HEK293T (cell line): ENCODE data around the gene PHF1.

Source experiments
- CTCF ChIA-PET: fragments of 350-600 bp; formaldehyde crosslinking; extraction: SDS; loops from one replicate; lab custom pipeline; 2021; ENCODE audit warnings: antibody characterized with exemption, inconsistent platforms; lab: Yijun Ruan, JAX
- POLR2A ChIA-PET: fragments of 350-600 bp; formaldehyde crosslinking; extraction: SDS; loops from one replicate; lab custom pipeline; 2020; ENCODE audit warnings: antibody characterized with exemption, inconsistent platforms; lab: Yijun Ruan, JAX
- DNase-seq: peaks from one replicate; pipeline ENCODE4 v3.0.0; 2012; ENCODE audit warnings: mixed read lengths; ENCODE audit errors: extremely low spot score
- ARNT ChIP-seq: fragments of 450-650 bp; IDR thresholded peaks from 2 replicates; pipeline ENCODE4 v1.6.1; 2017; ENCODE audit warnings: mild to moderate bottlenecking
- BHLHE40 ChIP-seq: fragments of 450-650 bp; IDR thresholded peaks from 2 replicates; pipeline ENCODE4 v1.6.1; 2016; ENCODE audit warnings: mild to moderate bottlenecking, moderate library complexity, borderline replicate concordance
- CTBP1 ChIP-seq: fragments of 450-650 bp; IDR thresholded peaks from 2 replicates; pipeline ENCODE4 v1.6.1; 2016; ENCODE audit warnings: borderline replicate concordance
- ELF4 ChIP-seq: fragments of 450-650 bp; IDR thresholded peaks from 2 replicates; pipeline ENCODE4 v1.6.1; 2017; ENCODE audit warnings: antibody characterized with exemption
- FOXA1 ChIP-seq: fragments of 450-650 bp; IDR thresholded peaks from 2 replicates; pipeline ENCODE4 v1.6.1; 2016; ENCODE audit warnings: mild to moderate bottlenecking
- FOXK2 ChIP-seq: fragments of 450-650 bp; IDR thresholded peaks from 2 replicates; pipeline ENCODE4 v1.6.1; 2016; ENCODE audit warnings: mild to moderate bottlenecking
- FOXM1 ChIP-seq: fragments of 450-650 bp; IDR thresholded peaks from 2 replicates; pipeline ENCODE4 v1.6.1; 2017; ENCODE audit warnings: mild to moderate bottlenecking, borderline replicate concordance
- HDGF ChIP-seq: fragments of 450-650 bp; IDR thresholded peaks from 2 replicates; pipeline ENCODE4 v1.6.1; 2017; ENCODE audit warnings: antibody characterized with exemption, borderline replicate concordance
- L3MBTL2 ChIP-seq: fragments of 450-650 bp; conservative IDR thresholded peaks from 2 replicates; pipeline ENCODE4 v1.6.1; 2016; ENCODE audit warnings: mild to moderate bottlenecking
- LEF1 ChIP-seq: fragments of 450-650 bp; IDR thresholded peaks from 2 replicates; pipeline ENCODE4 v1.6.1; 2017; ENCODE audit warnings: mild to moderate bottlenecking, borderline replicate concordance
- NFRKB ChIP-seq: fragments of 450-650 bp; IDR thresholded peaks from 2 replicates; pipeline ENCODE4 v1.6.1; 2016; ENCODE audit warnings: mild to moderate bottlenecking, moderate library complexity
- SP1 ChIP-seq: fragments of 450-650 bp; IDR thresholded peaks from 2 replicates; pipeline ENCODE4 v1.6.1; 2017
- SUZ12 ChIP-seq: fragments of 450-650 bp; IDR thresholded peaks from 2 replicates; pipeline ENCODE4 v1.6.1; 2016; ENCODE audit warnings: mild to moderate bottlenecking
- TARDBP ChIP-seq: fragments of 450-650 bp; IDR thresholded peaks from 2 replicates; pipeline ENCODE4 v1.6.1; 2016
- ZNF384 ChIP-seq: fragments of 450-650 bp; IDR thresholded peaks from 2 replicates; pipeline ENCODE4 v1.6.1; 2016
- TF ChIP-seq, protein P1 (sequence below): fragments of 450-650 bp; IDR thresholded peaks from 2 replicates; pipeline ENCODE4 v1.6.1; 2016

Gene PHF1

DNA sequence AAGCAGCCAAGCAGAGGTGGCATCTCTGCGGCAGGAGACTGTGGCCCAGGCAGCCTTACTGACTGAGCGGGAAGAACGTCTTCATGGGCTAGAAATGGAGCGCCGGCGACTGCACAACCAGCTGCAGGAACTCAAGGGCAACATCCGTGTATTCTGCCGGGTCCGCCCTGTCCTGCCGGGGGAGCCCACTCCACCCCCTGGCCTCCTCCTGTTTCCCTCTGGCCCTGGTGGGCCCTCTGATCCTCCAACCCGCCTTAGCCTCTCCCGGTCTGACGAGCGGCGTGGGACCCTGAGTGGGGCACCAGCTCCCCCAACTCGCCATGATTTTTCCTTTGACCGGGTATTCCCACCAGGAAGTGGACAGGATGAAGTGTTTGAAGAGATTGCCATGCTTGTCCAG, 5.9 kb upstream of the PHF1 start:
- POLR2A ChIA-PET = no interaction called here
- CTCF ChIA-PET = no interaction called here
- no peak for TF ChIP-seq L3MBTL2
- TF ChIP-seq ZNF384 = no peak
- no peak for TF ChIP-seq ELF4
- no peak for TF ChIP-seq TARDBP
- no peak for TF ChIP-seq SUZ12
- no peak for TF ChIP-seq SP1
- TF ChIP-seq FOXK2 = no peak
- TF ChIP-seq ARNT = no peak
- no peak for TF ChIP-seq LEF1
- no peak for DNase-seq

DNA sequence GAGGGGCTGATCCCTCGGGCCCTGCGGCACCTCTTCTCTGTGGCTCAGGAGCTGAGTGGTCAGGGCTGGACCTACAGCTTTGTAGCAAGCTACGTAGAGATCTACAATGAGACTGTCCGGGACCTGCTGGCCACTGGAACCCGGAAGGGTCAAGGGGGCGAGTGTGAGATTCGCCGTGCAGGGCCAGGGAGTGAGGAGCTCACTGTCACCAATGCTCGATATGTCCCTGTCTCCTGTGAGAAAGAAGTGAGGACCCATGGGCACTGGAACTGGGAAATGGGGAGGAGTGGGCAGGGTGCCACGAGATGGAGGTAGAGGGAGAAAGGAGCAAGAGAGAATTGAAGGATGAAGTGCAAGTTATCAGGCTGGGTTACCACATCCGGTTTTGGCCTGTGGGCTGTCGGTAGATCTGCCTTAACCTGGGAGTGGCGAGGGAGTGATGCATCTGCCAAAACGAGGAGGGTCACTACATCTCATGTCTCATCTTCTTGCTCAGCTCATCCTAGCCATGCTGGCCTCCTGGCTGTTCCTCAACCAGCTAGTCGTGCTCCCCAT, 5.4 kb upstream of the PHF1 start:
- DNase-seq = no peak
- ChIA-PET POLR2A (no interaction called here), CTCF (no interaction called here)
- no peak for TF ChIP-seq SP1
- TF ChIP-seq NFRKB = no peak
- TF ChIP-seq, protein P1, sequence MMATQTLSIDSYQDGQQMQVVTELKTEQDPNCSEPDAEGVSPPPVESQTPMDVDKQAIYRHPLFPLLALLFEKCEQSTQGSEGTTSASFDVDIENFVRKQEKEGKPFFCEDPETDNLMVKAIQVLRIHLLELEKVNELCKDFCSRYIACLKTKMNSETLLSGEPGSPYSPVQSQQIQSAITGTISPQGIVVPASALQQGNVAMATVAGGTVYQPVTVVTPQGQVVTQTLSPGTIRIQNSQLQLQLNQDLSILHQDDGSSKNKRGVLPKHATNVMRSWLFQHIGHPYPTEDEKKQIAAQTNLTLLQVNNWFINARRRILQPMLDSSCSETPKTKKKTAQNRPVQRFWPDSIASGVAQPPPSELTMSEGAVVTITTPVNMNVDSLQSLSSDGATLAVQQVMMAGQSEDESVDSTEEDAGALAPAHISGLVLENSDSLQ = no peak
- TF ChIP-seq FOXA1 = no peak
- no peak for TF ChIP-seq ELF4
- no peak for TF ChIP-seq LEF1
- TF ChIP-seq ZNF384 = no peak
- no peak for TF ChIP-seq SUZ12
- no peak for TF ChIP-seq TARDBP
- TF ChIP-seq CTBP1 = no peak

GRCh38 chr6:33406126-33406525, 4.7 kb upstream of the PHF1 start:
- DNase-seq = no peak
- ChIA-PET CTCF (no interaction called here), POLR2A (no interaction called here)
- TF ChIP-seq L3MBTL2 (no peak), FOXM1 (no peak), TARDBP (no peak), FOXK2 (no peak), HDGF (no peak), CTBP1 (no peak), NFRKB (no peak), SUZ12 (no peak), FOXA1 (no peak), ZNF384 (no peak), LEF1 (no peak)
- TF ChIP-seq, protein P1 = no peak

DNA sequence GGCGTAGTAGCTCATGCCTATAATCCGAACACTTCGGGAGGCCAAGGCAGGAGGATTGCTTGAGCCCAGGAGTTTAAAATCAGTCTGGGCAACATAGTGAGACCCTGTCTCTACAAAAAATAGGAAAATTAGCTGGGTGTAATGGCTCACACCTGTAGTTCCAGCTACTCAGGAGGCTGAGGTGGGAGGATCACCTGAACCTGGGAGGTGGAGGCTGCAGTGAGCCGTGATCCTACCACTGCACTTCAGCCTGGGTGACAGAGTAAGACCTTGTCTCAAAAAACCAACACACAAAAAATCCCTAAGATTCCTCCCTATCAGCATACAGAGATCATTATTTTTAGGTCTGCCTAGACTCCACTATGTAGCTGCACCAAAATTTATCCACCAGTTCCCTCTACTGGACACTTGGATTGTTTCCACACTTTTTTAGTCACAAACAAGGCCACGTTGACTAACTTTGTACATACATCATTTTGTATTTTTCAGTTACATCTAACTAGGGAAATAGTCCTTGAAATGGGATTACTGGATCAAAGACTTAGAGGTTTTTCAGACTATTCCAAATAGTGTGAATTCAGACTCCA, 3.6 kb upstream of the PHF1 start:
- TF ChIP-seq, protein P1 = no peak
- TF ChIP-seq NFRKB (no peak), TARDBP (no peak), L3MBTL2 (no peak), FOXK2 (no peak), CTBP1 (no peak), FOXM1 (no peak), SP1 (no peak), HDGF (no peak), ZNF384 (no peak), SUZ12 (no peak), LEF1 (no peak), ELF4 (no peak), ARNT (no peak), BHLHE40 (no peak), FOXA1 (no peak)
- POLR2A ChIA-PET = interaction anchor here (0.8 to 1.5 kb wide), 3 partner anchors 11 to 89 kb away, joined by 3 to 4 read pairs (median 3); partner anchors contain the start of genes CUTA and ZBTB22
- CTCF ChIA-PET = interaction anchor here (1.4 kb wide), 1 partner anchor 17 kb away, joined by 6 read pairs; no protein-coding TSS in a partner anchor
- DNase-seq = no peak

DNA sequence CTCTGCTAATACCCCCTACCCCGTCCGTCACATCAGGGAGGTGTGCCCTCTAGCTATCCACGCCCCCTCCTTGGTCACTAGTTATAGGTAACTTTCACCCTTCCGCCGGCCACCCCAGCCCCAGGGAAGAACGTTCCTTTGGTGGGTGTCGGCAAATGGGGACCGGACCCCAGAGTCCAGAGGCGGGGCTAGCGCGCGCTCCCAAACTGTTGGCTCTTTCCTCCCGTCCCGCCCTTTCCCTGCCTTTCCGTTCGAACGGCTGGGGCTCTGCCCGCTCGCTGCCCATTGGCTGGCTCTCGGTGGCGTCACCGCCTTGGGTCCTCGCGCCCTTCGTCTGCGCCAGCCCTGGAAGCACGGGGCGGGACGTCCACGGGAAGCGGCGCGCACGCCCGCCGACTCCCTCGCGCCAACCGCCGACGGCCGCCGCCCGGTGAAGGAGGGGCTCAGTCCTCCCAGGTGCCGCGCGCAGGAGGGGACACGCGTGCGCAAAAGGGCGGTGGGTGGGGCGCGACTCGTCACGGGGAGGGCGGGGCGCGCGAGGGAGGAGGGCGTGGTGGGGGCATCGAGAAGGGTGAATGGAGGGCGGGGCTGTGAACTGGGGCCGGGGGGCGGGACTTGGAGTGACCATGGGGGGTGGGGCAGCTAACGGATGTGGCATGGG, 634 bp upstream of the PHF1 start:
- ChIA-PET CTCF (interaction anchor here (0.6 kb wide), 1 partner anchor 46 kb away, joined by 8 read pairs; no protein-coding TSS in a partner anchor), POLR2A (interaction anchor here (0.8 to 1.3 kb wide), 4 partner anchors 15 to 133 kb away, joined by 3 to 6 read pairs (median 5); partner anchors contain the start of genes B3GALT4 and ZBTB22)
- no peak for TF ChIP-seq TARDBP
- TF ChIP-seq BHLHE40 = no peak
- no peak for TF ChIP-seq LEF1
- peak; percentile 96 for TF ChIP-seq L3MBTL2
- no peak for TF ChIP-seq CTBP1
- no peak for TF ChIP-seq ARNT
- TF ChIP-seq, protein P1 = peak; percentile 66; the same call in 1 of the 2 replicates
- peak; percentile 94 for DNase-seq
